ENCODE results near the gene ITGA3.

ITGA3 gene

DNA sequence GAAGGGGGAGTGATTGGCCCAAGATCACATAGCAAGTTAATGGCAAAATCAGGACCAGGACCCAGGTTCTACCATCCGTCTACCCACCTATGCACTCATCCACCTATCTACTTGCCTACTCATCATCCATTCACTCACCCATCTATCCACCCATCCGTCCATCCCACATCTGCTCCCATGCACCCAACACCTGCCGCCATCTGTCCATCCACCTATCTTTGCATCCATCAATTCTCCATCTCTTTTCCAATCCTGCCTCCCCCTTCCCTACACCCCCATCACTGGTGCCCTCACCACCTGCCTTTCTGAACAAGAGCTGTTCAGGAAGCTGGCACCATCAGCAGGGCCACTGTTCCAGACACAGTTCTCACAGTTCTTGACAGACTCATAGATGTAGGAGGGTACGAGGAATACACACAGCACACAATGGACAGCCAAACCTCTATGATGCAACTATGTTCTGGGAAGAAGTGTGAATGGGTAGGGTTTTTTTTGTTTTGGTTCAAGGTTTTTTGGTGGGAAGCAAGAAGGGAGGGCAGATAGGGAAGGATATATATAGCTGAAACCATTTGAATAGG lies 69.6 kb downstream of the ITGA3 start:
- CTCF ChIA-PET = interaction anchor here (1.6 to 2.7 kb wide), 3 partner anchors 10 to 44 kb away, joined by 6 to 15 read pairs (median 7); partner anchors contain the start of gene PDK2
- POLR2A ChIA-PET = interaction anchor here (0.7 kb wide), 1 partner anchor 417 kb away, joined by 4 read pairs; no protein-coding TSS in a partner anchor
- no peak for DNase-seq (ENCODE audit: extremely low spot score)
- TF ChIP-seq, protein P1, sequence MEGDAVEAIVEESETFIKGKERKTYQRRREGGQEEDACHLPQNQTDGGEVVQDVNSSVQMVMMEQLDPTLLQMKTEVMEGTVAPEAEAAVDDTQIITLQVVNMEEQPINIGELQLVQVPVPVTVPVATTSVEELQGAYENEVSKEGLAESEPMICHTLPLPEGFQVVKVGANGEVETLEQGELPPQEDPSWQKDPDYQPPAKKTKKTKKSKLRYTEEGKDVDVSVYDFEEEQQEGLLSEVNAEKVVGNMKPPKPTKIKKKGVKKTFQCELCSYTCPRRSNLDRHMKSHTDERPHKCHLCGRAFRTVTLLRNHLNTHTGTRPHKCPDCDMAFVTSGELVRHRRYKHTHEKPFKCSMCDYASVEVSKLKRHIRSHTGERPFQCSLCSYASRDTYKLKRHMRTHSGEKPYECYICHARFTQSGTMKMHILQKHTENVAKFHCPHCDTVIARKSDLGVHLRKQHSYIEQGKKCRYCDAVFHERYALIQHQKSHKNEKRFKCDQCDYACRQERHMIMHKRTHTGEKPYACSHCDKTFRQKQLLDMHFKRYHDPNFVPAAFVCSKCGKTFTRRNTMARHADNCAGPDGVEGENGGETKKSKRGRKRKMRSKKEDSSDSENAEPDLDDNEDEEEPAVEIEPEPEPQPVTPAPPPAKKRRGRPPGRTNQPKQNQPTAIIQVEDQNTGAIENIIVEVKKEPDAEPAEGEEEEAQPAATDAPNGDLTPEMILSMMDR (IDR thresholded peaks at IDR 0.05; ENCODE audit: control extremely low read depth, extremely low read depth, low read depth, missing control alignments) = no peak

DNA sequence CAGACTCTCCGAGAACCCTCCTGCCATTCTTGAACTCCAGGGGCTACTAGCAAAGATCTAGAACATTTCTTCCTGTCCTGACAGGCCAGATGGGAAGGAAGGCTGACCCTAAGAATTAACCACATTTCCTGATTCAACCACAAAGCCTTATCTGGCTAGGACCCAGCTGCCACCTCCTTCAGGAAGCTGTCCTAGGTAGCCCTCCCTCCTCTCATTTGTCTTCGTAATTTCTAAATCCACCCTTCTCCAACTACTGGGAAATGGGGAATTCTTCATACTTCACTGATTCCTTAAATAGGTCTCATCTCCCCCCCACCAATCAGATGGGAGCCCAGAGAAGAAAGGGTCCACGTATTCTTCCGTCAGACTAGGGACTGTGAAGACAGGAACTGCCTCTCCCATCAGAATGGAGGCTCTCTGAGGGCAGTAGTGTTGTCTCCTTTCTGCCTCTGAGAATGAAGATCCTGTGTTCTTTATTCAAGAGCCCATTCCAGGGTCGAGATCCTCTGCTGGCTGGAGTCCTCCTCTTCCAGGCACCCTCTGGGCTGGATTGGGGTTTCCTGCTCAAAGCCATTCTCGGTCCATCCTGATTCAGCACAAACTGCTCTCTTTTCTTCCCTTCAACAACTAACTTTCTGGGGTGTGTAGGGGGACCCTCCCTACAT lies 71.9 kb downstream of the ITGA3 start:
- POLR2A ChIA-PET = no interaction called here
- TF ChIP-seq, protein P1 (IDR thresholded peaks at IDR 0.05; ENCODE audit: control extremely low read depth, extremely low read depth, low read depth, missing control alignments) = no peak
- DNase-seq (ENCODE audit: extremely low spot score) = no peak
- CTCF ChIA-PET = interaction anchor here (2.7 kb wide), 1 partner anchor 42 kb away, joined by 6 read pairs; no protein-coding TSS in a partner anchor

DNA sequence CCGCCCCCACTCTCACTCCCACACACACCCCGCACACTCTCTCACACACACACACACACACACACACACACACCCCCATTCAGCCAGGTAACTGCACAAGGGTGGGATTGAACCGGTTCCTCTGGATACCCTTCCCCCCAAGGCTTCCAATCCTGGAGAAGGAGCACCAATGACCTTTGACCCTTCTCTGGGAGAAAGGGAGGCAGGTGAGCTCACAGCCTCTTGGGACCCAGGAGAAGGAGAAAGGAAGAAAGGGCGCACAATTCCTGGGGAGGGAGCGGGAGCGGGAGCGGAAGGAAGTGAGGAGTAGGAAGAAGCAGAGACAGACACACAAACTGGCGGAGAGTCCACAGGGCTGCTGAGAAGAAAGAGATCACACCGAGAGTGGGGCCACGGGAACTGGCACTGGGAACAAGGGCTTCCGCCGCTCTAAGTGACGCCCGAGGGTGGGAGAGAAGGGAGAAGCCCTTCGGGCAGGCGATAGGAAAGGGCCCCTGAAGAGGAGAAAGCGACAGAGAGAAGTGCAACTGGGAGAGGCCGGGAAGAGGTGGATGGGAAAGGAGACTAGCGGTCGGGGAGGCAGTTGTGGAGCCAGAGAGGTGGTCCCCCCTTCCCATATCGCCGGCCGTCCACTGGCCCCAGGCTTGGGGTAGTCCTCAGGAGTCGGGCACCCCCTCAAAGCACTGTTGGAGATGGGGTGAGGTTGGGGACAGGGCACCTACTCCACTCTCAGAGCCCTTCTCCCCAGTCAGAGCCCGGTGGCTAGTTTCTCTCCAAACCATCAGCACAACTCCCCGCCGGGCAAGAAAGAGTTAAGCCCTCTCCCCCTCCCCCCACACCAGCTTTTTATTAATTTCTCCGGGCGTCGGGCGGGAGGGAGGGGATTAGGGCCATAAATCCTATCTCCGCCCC lies 72.8 kb downstream of the ITGA3 start:
- CTCF ChIA-PET = interaction anchor here (0.6 kb wide), 1 partner anchor 72 kb away, joined by 3 read pairs; no protein-coding TSS in a partner anchor
- POLR2A ChIA-PET = no interaction called here
- no peak for DNase-seq (ENCODE audit: extremely low spot score)
- TF ChIP-seq, protein P1 (IDR thresholded peaks at IDR 0.05; ENCODE audit: control extremely low read depth, extremely low read depth, low read depth, missing control alignments) = no peak

DNA sequence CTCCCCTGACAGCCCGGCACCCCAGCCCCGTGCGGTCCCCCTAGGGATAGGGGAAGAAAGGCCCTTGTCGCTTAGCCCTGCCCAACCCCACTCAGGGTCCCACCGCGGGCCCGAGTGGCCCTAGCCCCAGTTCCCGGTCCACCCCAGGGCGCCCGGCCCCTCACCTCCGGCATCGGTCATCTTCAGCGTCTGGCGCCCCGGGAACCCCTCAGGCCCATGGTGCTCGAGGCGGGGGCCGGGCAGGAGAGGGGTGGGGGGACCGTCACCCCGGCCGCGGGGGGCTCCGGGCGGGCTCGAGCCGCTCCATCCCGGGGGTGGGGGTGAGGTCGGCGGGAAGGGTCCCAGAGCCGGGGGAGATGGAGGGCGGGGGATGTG lies 73.4 kb downstream of the ITGA3 start:
- CTCF ChIA-PET = interaction anchor here (2.3 to 4.4 kb wide), 2 partner anchors 12 to 35 kb away, joined by 7 to 22 read pairs; partner anchors contain the start of gene PDK2
- TF ChIP-seq, protein P1 (IDR thresholded peaks at IDR 0.05; ENCODE audit: control extremely low read depth, extremely low read depth, low read depth, missing control alignments) = no peak
- POLR2A ChIA-PET = no interaction called here
- DNase-seq (ENCODE audit: extremely low spot score) = no peak

DNA sequence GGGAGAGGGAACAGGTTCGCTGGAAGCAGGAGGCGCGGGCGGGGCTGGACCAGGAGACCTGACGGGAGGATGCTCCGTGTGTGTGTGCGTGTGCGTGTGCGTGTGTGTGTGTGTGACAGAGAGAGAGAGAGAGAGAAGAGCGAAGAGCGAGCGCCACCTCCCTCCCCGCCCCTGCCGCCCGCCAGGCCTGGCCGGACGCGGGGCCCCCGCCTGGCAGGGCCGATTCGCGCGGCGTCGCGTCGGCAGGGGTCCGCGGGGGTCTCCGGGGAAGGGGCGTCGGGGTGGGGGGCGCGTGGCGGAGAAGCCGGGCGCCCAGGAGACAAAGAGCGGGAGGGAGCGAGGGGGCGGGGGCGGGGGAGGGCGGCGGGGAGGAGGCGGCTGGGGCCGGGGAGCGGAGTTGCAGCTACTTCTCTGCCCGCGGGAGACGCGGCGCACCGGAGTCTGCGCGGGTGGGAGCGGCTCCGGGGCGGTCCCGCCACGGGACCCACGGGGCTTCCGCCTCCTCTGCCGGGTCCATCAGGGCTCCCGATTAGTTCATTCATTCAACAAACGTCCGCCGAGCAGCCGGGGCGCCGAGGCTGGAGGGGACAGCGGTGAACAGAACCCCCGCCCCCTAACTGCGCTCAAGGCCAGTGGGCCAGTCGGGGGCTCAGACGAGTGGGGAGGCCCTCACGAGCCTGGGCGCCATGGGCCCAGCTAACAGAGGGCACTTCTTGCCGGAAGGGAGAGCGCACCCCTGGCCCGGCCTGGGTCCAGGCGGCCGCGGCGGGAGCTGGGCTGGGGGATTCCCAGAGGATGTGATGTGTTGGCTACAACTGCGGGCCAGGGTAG lies 74.0 kb downstream of the ITGA3 start, which contains the start of gene SAMD14:
TSS of gene SAMD14 (minus strand) at position 433 of the 831 bp plus-strand sequence. CDS start 5,201 bp downstream, outside the sequence.
- TF ChIP-seq, protein P1 (IDR thresholded peaks at IDR 0.05; ENCODE audit: control extremely low read depth, extremely low read depth, low read depth, missing control alignments) = no peak
- POLR2A ChIA-PET = interaction anchor here (0.6 kb wide), 1 partner anchor 737 kb away, joined by 3 read pairs; no protein-coding TSS in a partner anchor
- CTCF ChIA-PET = interaction anchor here (0.9 to 4.4 kb wide), 8 partner anchors 9 to 144 kb away, joined by 3 to 22 read pairs (median 5); partner anchors contain the start of genes PDK2 and TMEM92
- DNase-seq (ENCODE audit: extremely low spot score) = peak; percentile 76
